Measurements from ENCODE around the gene CTDNEP1.
A peak's percentile ranks its signal among the peaks of the same experiment; 100 is the strongest.

The CTDNEP1 gene

DNA sequence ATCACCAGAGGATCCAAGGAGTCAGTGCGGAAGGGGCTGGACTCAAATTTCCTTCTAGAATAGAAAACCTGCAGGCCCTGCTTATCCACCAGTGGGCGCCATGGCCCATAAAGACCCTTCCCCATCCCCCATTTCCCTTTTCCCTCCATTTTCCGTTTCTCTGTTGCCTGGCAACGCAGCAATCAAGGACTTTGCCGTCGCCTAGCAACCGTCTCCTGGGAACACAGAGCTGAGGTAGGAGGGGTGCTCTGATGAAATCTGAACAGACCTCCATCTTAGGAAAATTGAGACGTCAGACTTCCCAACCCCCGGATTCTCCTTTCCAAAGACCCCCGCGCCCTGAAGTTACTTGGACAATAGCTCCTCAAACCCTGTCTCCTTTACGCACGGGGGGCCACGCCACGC lies 37.6 kb downstream of the CTDNEP1 start:
- H3K9ac ChIP-seq (ENCODE audit: low read depth, low read length) = peak overlapping the region; percentile 23; the same call in 1 of the 2 replicates

DNA sequence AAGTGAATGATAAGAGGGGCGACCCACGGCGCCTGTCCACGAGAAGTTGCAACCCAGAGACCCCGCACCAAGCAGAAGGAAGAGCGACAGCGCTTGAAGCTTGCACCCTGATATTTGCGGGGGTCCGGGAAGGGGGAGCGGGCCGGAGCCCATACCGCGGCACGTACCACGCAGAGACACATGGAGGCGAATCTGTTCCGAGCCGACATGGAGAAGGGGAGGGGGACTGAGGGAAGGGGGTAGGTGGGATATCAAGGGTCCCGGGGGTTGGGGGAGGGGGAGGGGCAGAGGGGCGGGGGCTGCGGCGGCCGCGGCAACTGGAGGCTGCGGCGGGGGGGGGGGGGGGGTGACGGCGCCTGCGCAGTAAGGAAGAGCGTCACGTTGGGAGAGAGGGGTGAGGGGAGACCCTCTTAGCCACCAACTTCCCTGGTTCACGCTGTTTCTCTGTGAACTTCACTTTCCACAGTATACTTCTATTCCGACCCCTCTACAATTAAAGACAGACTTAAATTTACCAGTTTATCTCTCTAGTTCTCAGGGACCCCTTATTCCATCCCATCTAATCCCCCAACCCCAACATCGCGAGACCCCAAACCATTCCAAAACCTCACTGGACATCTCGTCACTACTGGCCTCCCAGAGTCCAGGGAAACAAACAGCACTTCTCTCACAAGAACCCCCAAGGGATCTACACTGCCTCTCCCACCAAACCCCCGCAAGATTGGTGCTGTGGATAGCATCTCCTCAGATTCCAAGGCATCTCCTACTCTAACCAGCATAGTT lies 39.9 kb downstream of the CTDNEP1 start:
- Histone ChIP-seq H3K36me3 (ENCODE audit: insufficient read depth, low read length) (no peaks in the 10 kb centered on the region), H3K9me3 (ENCODE audit: control insufficient read depth, insufficient read depth, low read length) (no peaks in the 10 kb centered on the region), H3K9ac (ENCODE audit: low read depth, low read length) (peak overlapping the region; percentile 62), H3K4me1 (ENCODE audit: insufficient read depth, low read length) (peaks cover 16% of the 10 kb centered on the region)

More for the DNA sequence above, 37.6 kb downstream of the CTDNEP1 start:
- Histone ChIP-seq H3K4me1 (ENCODE audit: insufficient read depth, low read length) (peaks cover 12% of the 10 kb centered on the region), H3K36me3 (ENCODE audit: insufficient read depth, low read length) (no peaks in the 10 kb centered on the region), H3K9me3 (ENCODE audit: control insufficient read depth, insufficient read depth, low read length) (no peaks in the 10 kb centered on the region)

DNA sequence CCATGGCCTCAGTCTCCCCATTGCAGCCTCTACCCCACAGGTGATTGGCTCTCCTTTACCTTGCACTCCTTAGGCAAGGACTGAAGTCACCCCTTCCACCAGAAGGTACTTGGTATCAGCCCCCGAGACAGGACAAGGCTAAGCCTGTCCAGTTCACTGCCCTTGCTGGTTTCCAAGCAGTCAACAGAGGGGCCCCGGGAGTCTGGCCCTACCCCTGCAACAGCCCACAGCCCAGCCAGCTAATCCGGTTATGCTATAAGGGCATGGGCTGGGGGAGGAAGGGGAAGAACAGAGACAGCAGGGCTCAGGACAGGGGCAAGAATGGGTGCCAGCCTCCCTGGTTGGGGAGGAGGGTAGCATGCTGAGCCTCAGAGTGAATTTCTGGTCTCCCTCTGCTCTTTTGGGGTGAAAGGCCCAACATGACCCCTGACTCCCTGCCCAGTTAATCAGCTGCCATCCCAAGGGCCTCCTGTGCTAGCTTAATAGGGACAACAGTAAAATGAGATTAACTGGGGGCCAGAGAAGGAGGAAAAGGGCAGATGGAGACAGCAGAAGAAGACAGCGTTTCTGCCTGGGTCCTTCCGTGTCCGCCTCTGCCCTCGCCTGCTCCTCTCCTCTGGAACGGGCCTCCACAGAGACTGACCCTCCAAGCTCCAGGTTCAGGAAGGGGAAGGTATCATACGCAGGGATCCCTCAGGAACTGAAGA lies 42.6 kb downstream of the CTDNEP1 start:
- no peaks in the 10 kb centered on the region for H3K9me3 ChIP-seq (ENCODE audit: control insufficient read depth, insufficient read depth, low read length)
- H3K9ac ChIP-seq (ENCODE audit: low read depth, low read length) = no peak overlapping the region
- peaks cover 16% of the 10 kb centered on the region for H3K4me1 ChIP-seq (ENCODE audit: insufficient read depth, low read length)
- H3K36me3 ChIP-seq (ENCODE audit: insufficient read depth, low read length) = no peaks in the 10 kb centered on the region

DNA sequence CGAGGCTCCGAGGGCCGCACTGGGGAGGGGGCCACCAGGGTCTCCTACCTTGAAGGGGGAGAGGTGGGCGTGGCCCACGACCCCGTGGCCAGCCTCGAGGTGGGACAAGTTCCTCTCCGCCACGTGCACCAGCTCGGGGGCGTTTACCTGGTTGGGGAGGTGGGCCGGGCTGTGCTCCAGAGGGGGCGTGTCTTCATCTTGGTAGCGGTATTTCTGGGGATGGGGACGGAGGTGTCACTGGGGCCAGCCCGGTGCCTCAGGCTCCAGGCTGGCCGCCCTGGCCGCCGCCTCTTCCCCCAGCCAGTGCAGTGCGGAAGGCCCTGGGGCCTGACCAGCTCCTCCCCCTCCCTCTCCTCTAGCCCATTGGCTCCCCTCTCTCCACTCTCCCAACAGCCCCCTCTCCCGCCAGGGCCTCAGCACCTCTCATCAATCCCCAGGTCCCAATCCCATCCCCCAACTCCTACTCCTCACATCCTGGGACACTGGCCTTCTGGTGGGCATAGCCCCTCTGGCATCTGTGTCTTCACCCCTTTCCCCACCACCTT lies 43.4 kb downstream of the CTDNEP1 start:
- no peaks in the 10 kb centered on the region; the same call in 1 of the 2 replicates for H3K36me3 ChIP-seq (ENCODE audit: insufficient read depth, low read length)
- no peaks in the 10 kb centered on the region for H3K9me3 ChIP-seq (ENCODE audit: control insufficient read depth, insufficient read depth, low read length)
- H3K9ac ChIP-seq (ENCODE audit: low read depth, low read length) = peak overlapping the region; percentile 55
- H3K4me1 ChIP-seq (ENCODE audit: insufficient read depth, low read length) = peaks cover 16% of the 10 kb centered on the region

DNA sequence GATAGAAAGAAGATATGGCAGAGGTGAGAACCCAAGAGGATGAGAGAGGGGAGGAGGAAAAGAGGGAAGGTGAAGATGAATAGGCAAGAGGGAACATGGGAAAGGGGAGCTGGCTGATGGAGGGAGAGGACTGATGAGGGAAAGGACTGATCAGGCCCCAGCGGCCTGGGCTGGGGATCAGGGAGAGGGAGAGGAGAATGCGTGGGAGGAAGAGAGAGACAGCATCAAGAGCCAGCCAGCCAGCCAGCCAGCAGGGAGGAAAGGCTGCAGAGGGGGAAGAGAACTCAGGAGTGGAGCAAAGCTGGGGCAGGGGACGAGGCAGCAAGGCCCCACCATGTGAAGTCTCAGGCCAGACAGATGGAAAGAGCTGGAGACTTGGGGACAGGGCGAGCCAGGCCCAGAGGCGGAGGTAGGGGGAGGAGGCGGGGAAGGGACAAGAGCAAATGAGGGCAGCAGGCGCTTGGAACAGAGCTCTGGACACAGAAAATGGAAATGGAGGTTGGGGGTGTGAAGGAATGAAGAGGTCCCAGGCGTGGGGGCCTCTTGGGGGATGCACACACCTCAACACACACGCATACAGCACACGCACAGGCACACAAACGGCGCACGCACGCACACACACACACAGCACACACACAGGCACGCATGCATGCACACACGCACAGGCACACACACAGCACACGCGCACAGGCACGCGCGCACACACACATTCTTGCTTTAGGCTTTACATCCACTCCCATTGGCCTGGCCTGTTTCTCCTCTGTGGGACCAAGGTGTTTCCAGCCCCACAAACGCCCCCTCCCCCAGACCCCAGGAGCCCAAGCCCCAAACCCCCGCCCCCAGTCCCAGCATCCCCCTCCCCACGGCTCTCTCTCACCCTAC lies 44.2 kb downstream of the CTDNEP1 start:
- H3K4me1 ChIP-seq (ENCODE audit: insufficient read depth, low read length) = peaks cover 16% of the 10 kb centered on the region
- H3K36me3 ChIP-seq (ENCODE audit: insufficient read depth, low read length) = peaks cover 7% of the 10 kb centered on the region
- no peaks in the 10 kb centered on the region for H3K9me3 ChIP-seq (ENCODE audit: control insufficient read depth, insufficient read depth, low read length)
- no peak overlapping the region; the same call in 1 of the 2 replicates for H3K9ac ChIP-seq (ENCODE audit: low read depth, low read length)

DNA sequence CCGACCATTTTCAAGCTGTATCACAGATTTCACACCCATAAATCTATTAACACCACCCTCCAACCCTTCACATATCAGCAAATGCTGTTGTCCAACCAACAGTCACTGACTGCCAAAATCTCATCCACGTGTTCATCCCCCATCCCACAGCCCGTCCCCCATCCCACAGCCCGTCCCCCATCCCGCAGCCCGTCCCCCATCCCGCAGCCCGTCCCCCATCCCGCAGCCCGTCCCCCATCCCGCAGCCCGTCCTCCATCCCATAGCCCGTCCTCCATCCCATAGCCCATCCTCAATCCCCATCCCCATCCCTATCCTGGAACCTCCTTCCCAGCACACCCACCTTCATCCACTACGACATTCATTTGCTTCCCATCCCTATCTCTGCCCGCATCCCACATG lies 46.0 kb downstream of the CTDNEP1 start:
- Histone ChIP-seq H3K9ac (ENCODE audit: low read depth, low read length) (peak overlapping the region; percentile 53; the same call in 1 of the 2 replicates), H3K9me3 (ENCODE audit: control insufficient read depth, insufficient read depth, low read length) (no peaks in the 10 kb centered on the region), H3K4me1 (ENCODE audit: insufficient read depth, low read length) (peaks cover 13% of the 10 kb centered on the region), H3K36me3 (ENCODE audit: insufficient read depth, low read length) (peaks cover 8% of the 10 kb centered on the region)

DNA sequence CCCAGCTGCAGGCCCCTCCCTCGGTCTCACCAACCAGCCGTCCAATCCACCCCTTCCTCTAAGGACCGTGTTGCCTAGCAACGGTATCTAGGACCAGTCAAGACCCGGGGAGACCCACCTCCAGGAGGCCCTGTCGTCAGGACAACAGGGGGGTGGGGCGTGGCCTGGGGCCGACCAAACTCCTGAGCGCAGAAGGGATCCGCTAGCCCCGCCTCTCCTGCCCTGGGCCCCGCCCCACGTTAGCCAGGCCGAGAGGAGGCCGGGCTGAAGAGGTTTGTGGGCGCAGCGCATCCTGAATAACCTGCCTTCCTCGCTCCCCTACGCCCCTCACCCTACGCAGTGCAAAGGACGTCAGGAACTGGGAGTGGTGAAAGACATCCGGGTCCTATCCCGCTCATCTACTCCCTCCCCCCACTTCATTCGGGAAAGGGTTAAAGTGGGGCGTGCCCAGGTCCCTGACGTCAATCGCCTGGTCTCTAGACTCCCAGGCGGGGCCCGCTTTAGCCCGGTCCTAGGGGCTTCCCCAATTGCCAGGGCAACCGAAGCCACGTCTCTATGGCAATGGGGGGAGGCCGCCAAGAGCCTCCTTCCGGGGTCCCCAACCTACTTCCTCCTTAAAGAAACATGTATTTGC lies 46.6 kb downstream of the CTDNEP1 start:
- Histone ChIP-seq H3K9me3 (ENCODE audit: control insufficient read depth, insufficient read depth, low read length) (no peaks in the 10 kb centered on the region), H3K36me3 (ENCODE audit: insufficient read depth, low read length) (peaks cover 8% of the 10 kb centered on the region), H3K9ac (ENCODE audit: low read depth, low read length) (peak overlapping the region; percentile 53; the same call in 1 of the 2 replicates), H3K4me1 (ENCODE audit: insufficient read depth, low read length) (peaks cover 13% of the 10 kb centered on the region; the same call in 1 of the 2 replicates)

DNA sequence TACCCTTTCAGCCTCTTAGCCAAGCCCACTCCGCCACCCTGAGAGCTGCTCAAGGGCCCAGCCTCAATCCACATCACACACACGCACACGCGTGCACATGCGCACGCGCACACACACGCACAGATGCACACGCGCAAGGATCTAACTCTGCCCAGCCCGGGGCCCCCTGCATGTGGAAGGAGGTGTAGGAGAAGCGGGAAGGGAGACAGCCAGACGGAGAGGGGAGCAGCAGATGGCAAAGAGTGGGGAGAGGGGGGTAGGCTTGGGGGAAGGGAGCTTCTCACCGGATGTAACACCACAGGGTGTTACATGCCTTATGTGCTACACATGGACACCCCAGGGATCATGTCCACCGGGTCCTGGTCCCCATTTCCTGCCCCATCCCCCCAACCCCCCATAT lies 47.2 kb downstream of the CTDNEP1 start:
- peak overlapping the region; percentile 53; the same call in 1 of the 2 replicates for H3K9ac ChIP-seq (ENCODE audit: low read depth, low read length)
- H3K36me3 ChIP-seq (ENCODE audit: insufficient read depth, low read length) = peaks cover 8% of the 10 kb centered on the region
- no peaks in the 10 kb centered on the region for H3K9me3 ChIP-seq (ENCODE audit: control insufficient read depth, insufficient read depth, low read length)
- H3K4me1 ChIP-seq (ENCODE audit: insufficient read depth, low read length) = peaks cover 13% of the 10 kb centered on the region; the same call in 1 of the 2 replicates

DNA sequence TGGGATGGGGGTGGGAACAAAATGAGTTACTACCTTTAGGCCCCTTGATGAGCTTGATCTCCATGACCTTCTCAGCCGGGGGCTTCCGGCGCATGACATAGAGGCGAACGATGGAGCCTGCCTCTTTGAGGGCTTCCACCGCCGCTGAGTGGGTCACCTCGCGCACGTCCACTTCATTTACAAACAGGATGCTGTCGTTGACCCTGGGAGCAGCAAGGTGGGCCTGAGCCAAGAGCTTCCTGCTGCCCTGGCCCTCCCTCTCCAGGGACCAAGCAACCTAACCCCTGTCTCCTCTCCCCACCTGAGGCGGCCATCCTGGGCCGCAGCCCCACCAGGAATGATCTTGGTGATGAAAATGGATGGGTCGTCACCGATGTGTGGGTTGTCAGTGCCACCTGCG lies 48.1 kb downstream of the CTDNEP1 start:
- Histone ChIP-seq H3K9me3 (ENCODE audit: control insufficient read depth, insufficient read depth, low read length) (no peaks in the 10 kb centered on the region), H3K4me1 (ENCODE audit: insufficient read depth, low read length) (peaks cover 6% of the 10 kb centered on the region; the same call in 1 of the 2 replicates), H3K9ac (ENCODE audit: low read depth, low read length) (no peak overlapping the region), H3K36me3 (ENCODE audit: insufficient read depth, low read length) (peaks cover 8% of the 10 kb centered on the region)

DNA sequence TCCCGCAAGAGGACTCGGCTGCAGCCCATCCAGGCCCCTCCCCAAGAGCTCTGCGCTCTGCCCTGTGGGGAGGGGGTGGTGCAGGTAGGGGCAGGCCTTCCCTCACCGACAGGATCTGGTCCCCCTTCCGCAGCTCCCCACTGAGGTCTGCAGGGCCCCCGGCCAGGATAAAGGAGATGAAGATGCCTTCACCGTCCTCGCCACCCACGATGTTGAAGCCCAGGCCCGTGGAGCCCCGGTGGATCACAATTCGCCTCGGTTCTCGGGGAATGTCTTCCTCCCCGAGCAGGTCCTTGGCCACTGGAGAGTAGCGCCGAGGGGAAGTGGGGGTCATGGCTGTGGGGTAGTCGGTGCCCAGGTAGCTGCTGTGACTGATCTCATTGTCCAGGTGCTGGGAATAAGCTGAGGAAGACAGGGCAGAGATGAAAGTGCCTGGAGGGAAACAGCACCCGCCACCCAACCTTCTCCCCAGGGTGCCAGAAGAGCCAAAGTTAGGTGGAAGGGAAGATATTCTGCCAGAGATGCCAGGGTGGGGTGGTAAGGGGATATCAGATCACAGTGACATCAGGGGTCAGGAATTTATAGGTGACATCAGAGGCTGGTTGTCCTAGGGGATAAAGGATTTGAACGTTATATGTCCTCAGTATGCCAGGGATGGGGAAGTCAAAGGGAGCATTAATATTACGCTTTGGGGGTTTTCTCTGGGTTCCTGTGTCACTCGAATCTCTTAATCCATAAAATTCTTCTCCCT lies 54.7 kb downstream of the CTDNEP1 start:
- no peaks in the 10 kb centered on the region for H3K4me1 ChIP-seq (ENCODE audit: insufficient read depth, low read length)
- no peak overlapping the region for H3K9ac ChIP-seq (ENCODE audit: low read depth, low read length)
- H3K9me3 ChIP-seq (ENCODE audit: control insufficient read depth, insufficient read depth, low read length) = no peaks in the 10 kb centered on the region
- H3K36me3 ChIP-seq (ENCODE audit: insufficient read depth, low read length) = peaks cover 3% of the 10 kb centered on the region; the same call in 1 of the 2 replicates

DNA sequence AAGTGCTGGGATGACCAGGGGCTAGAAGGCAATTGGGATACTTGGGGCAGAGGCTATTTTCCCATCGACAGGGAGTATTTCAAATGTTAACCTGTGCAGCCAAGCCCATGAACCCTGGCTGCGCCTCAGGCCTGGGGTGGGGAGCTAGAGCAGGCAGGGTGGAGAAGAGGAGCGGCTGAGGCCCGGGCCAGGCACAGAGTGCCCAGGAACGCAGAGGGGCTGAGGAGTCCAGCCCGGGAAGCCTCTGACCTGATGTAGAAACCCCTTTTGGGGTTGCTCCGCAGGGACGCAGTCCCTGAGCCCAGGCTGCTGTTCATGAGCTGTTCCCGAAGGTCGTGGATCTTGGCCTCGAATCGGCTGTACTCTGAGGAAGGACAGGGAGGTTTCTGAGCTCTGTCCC lies 55.6 kb downstream of the CTDNEP1 start:
- Histone ChIP-seq H3K36me3 (ENCODE audit: insufficient read depth, low read length) (peaks cover 3% of the 10 kb centered on the region; the same call in 1 of the 2 replicates), H3K9me3 (ENCODE audit: control insufficient read depth, insufficient read depth, low read length) (no peaks in the 10 kb centered on the region), H3K9ac (ENCODE audit: low read depth, low read length) (no peak overlapping the region), H3K4me1 (ENCODE audit: insufficient read depth, low read length) (no peaks in the 10 kb centered on the region)

Data from ES-I3 (cell line).